ENCODE measurements around the gene YIF1B.
A peak's percentile ranks its signal among the peaks of the same experiment; 100 is the strongest.
"Not testable (repeated sequence)": the region's sequence is repeated elsewhere in the genome, so short reads cannot be mapped to it uniquely, and the experiment has no call there.

Gene YIF1B

GRCh38 chr19:38270587-38271167 lies 45.1 kb downstream of the YIF1B start:
- DNase-seq: peak; percentile 74

- DNase-seq: no peak
Observed at GRCh38 chr19:38268539-38268938, 47.2 kb downstream of the YIF1B start.

GRCh38 chr19:38267761-38268483 lies 47.8 kb downstream of the YIF1B start:
- no peak for DNase-seq

GRCh38 chr19:38266981-38267597 lies 48.7 kb downstream of the YIF1B start:
- peak; percentile 59 for DNase-seq

GRCh38 chr19:38265921-38266429 lies 49.8 kb downstream of the YIF1B start:
- no peak for DNase-seq

GRCh38 chr19:38265213-38265861 lies 50.4 kb downstream of the YIF1B start:
- DNase-seq: no peak

- DNase-seq: no peak
Observed at GRCh38 chr19:38264486-38265212, 51.1 kb downstream of the YIF1B start, which contains the start of gene SPINT2. SPINT2 (plus strand) TSS chr19:38264573; CDS start chr19:38264893, 320 bp downstream.

GRCh38 chr19:38263689-38264485 lies 51.9 kb downstream of the YIF1B start:
- DNase-seq: peak; percentile 88

- DNase-seq: no peak
Observed at GRCh38 chr19:38262585-38263268, 53.0 kb downstream of the YIF1B start.

- not testable (repeated sequence) for DNase-seq
Observed at GRCh38 chr19:38261942-38262341, 53.8 kb downstream of the YIF1B start.

- DNase-seq: no peak
Observed at GRCh38 chr19:38255383-38256014, 60.2 kb downstream of the YIF1B start.

- no peak for DNase-seq
Observed at GRCh38 chr19:38253788-38254187, 62.0 kb downstream of the YIF1B start.
